Ovary (tissue), 9 donors: Measurements from ENCODE around the gene KRTAP4-16. TPM values are rescaled to one million over a fixed set of nuclear protein-coding genes. Genes with fewer than 3 reads are reported as not detected.
"Not testable (repeated sequence)": the region's sequence is repeated elsewhere in the genome, so short reads cannot be mapped to it uniquely, and the experiment has no call there.

Source experiments
- DNase-seq, 5 donors: peaks; one replicate each; pipeline ENCODE4 v3.0.0-alpha.2; 2019 to 2020
- H3K27ac ChIP-seq, 2 donors: fragments of 200-600 bp; one replicate each; pipeline versions ENCODE4 v1.5.1 to v1.8.0; 2019 to 2022
- H3K27me3 ChIP-seq: fragments of 200-600 bp; one replicate; pipeline ENCODE4 v1.8.0; 2022
- H3K36me3 ChIP-seq: fragments of 200-600 bp; sonication (generic); one replicate; pipeline ENCODE4 v1.5.1; 2019
- H3K4me1 ChIP-seq: one replicate; pipeline ENCODE4 v1.8.1; 2013; ENCODE audit warnings: mild to moderate bottlenecking, moderate library complexity; ENCODE audit not compliant: insufficient read depth
- H3K4me3 ChIP-seq: fragments of 200-600 bp; sonication (generic); one replicate; pipeline ENCODE4 v1.5.1; 2017
- H3K9me3 ChIP-seq, 2 donors: fragments of 200-600 bp in 1 of 2; sonication (generic) in 1 of 2; one replicate each; pipeline versions ENCODE4 v1.5.1 to v1.8.1; 2013 to 2019; ENCODE audit warnings: mild to moderate bottlenecking in 1 of 2, moderate library complexity in 1 of 2
- EP300 ChIP-seq: sonication (generic); formaldehyde crosslinking; IDR thresholded peaks from one replicate; pipeline ENCODE4 v1.6.1; 2017; ENCODE audit warnings: antibody characterized with exemption
- POLR2A ChIP-seq: fragments of 450-650 bp; IDR thresholded peaks from one replicate; pipeline ENCODE4 v1.6.1; 2017; ENCODE audit warnings: antibody characterized with exemption, mild to moderate bottlenecking, moderate library complexity
- WGBS, 3 donors: extraction: QIAGEN DNeasy Blood & Tissue Kit in 1 of 3; methylation state at CpG; one replicate each; pipeline versions ENCODE4 v1.1.5 to v1.1.7; 2013 to 2017; 5-methylcytosine and 5-hydroxymethylcytosine counted together
- intact Hi-C, 4 donors: fragments of 100-400 bp; cut with DNase I; formaldehyde crosslinking; loops; one replicate each; pipeline versions ENCODE4 v1.11.0 to v1.15.1; 2022 to 2023
- polyA plus RNA-seq, 2 donors: library from polyadenylated mRNA; stranded (reverse); fragments of 200-250 nt in 1 of 2; fragments of 350-450 nt in 1 of 2; fragmentation: Illumina TruSeq in 1 of 2; extraction: RNeasy Lipid Tissue Mini Kit (QIAGEN cat#74804) in 1 of 2; gene quantifications; one replicate each; pipeline ENCODE4 v1.2.3, GENCODE V29; 2013 to 2014
- total RNA-seq, 7 donors: library from RNA; depleted of rRNA in 2 of 7; stranded (reverse); fragments of >200 nt in 2 of 7; fragmentation: NEBNext Ultra II Directional in 3 of 7; extraction: Animal tissue kit (Norgen Biotek cat#: 25700) in 3 of 7; gene quantifications; one replicate each; pipeline versions ENCODE4 v1.1.0 to v1.2.4, GENCODE V29; 2016 to 2023
- TF ChIP-seq, protein P1 (sequence below), 3 donors: fragments of 450-650 bp in 2 of 3; fragments of 200-600 bp in 1 of 3; IDR thresholded peaks; one replicate each; pipeline versions ENCODE4 v1.5.1 to v1.8.0; 2016 to 2022; ENCODE audit warnings: antibody characterized with exemption in 3 of 3, mild to moderate bottlenecking in 1 of 3
- donor health status: DM: no; HTN: no; CAD: no; lungs with moderate emphysema.
- donor health status: DM: no; HTN: no; CAD: no.
- donor health status: Bipolar disorder and iron deficiency.
- donor health status: DM: yes; HTN: yes; CAD: no.
- donor health status: DM: no; HTN: no; CAD: no.
- donor health status: DM: yes; HTN: yes; CAD: no.

The KRTAP4-16 gene
- total and polyA plus RNA-seq, 9 donors, result not detected

DNA sequence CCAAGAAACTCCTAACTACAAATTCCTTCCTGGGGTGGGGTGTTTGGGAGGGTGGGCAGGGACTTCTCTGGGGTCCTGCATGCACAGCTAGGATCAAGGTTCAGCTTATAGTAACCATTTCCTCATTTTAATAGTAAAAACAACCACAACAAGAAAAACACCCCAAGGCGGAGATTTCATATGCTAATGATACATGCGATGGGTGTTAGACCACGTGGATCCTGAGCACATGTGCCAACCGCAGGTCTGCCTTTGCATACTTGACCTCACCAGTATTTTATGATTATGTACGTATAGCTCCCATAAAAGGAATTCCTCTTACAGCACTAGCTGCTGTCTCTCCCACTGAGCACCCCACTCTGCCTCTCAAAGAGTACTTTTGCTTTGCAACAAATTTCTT, 14.3 kb upstream of the KRTAP4-16 start:
- WGBS, 3 donors, result 53 to 67% (median 65%) methylated on average over 5 of the region's 5 CpGs

DNA sequence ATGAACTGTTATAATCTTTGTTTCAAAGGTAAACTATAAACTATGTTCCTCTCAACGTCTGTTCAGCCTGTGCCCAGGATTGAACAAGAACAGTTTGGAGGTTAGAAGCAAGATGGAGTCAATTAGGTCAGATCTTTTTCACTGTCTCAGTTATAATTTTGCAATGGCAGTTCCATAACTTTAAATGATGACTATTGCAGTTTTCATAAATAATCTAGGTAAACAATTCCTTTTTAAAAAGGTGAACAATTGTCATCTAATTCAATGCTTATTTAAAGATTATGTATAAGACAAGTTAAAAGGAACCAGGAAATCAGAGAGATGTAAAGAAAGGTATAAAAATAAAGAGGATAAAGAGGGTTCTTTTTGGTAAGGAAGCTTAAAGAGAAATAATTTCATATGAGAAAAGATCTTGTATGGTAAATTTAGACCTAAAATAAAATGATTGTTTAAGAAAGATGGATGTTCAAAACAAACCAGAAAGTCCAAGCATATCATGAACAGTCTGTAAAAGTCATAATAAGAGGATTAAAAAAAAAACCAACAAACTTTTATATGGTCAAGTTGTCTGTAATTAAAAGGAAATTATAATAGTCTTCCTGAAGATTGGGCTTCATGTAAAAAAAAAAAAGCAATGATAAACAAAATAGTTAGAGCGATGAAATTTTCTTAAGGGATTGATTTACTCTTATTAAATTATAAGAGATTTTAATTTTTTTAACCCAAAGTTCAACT, 9.3 kb upstream of the KRTAP4-16 start:
- Histone ChIP-seq H3K27me3 (no peaks in the 10 kb centered on the region), H3K9me3 (no peaks in the 10 kb centered on the region), H3K36me3 (no peaks in the 10 kb centered on the region), H3K27ac (no peak overlapping the region), H3K4me3 (no peak overlapping the region), H3K4me1 (no peaks in the 10 kb centered on the region)
- WGBS, 3 donors, result 66 to 76% (median 66%) methylated on average over 2 of the region's 2 CpGs
- TF ChIP-seq, protein P1, sequence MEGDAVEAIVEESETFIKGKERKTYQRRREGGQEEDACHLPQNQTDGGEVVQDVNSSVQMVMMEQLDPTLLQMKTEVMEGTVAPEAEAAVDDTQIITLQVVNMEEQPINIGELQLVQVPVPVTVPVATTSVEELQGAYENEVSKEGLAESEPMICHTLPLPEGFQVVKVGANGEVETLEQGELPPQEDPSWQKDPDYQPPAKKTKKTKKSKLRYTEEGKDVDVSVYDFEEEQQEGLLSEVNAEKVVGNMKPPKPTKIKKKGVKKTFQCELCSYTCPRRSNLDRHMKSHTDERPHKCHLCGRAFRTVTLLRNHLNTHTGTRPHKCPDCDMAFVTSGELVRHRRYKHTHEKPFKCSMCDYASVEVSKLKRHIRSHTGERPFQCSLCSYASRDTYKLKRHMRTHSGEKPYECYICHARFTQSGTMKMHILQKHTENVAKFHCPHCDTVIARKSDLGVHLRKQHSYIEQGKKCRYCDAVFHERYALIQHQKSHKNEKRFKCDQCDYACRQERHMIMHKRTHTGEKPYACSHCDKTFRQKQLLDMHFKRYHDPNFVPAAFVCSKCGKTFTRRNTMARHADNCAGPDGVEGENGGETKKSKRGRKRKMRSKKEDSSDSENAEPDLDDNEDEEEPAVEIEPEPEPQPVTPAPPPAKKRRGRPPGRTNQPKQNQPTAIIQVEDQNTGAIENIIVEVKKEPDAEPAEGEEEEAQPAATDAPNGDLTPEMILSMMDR (IDR thresholded peaks at IDR 0.05), result no peak
- TF ChIP-seq EP300 (no peak), POLR2A (no peak)
- no peak for DNase-seq
- intact Hi-C loops, result no loop called here

More for the DNA sequence above, 14.3 kb upstream of the KRTAP4-16 start:
- H3K9me3 ChIP-seq, result no peaks in the 10 kb centered on the region
- H3K4me1 ChIP-seq, result no peaks in the 10 kb centered on the region
- H3K4me3 ChIP-seq, result no peak overlapping the region
- H3K36me3 ChIP-seq, result no peaks in the 10 kb centered on the region
- no peaks in the 10 kb centered on the region for H3K27me3 ChIP-seq
- TF ChIP-seq, protein P1 (IDR thresholded peaks at IDR 0.05), result no peak
- no peak for TF ChIP-seq EP300
- TF ChIP-seq POLR2A, result no peak
- DNase-seq, result no peak
- intact Hi-C loops, result no loop called here
- no peak overlapping the region for H3K27ac ChIP-seq

GRCh38 chr17:41108728-41109386, 6.8 kb upstream of the KRTAP4-16 start:
- H3K4me3 ChIP-seq, H3K4me1 ChIP-seq, H3K36me3 ChIP-seq, H3K27me3 ChIP-seq, intact Hi-C loops, H3K9me3 ChIP-seq, H3K27ac ChIP-seq, DNase-seq: not testable (repeated sequence)
- 0 to 3% (median 0%) methylated on average over 1 of the region's 1 CpG for WGBS, 3 donors

GRCh38 chr17:41107941-41108450, 6.0 kb upstream of the KRTAP4-16 start:
- DNase-seq, result no peak
- Histone ChIP-seq H3K4me1 (no peaks in the 10 kb centered on the region), H3K4me3 (no peak overlapping the region), H3K27ac (no peak overlapping the region), H3K9me3 (no peaks in the 10 kb centered on the region), H3K27me3 (no peaks in the 10 kb centered on the region), H3K36me3 (no peaks in the 10 kb centered on the region)
- WGBS, 3 donors, result 36 to 58% (median 42%) methylated on average over 1 of the region's 1 CpG
- TF ChIP-seq POLR2A, result no peak
- TF ChIP-seq EP300, result no peak
- TF ChIP-seq, protein P1 (IDR thresholded peaks at IDR 0.05), result no peak
- intact Hi-C loops, result no loop called here

DNA sequence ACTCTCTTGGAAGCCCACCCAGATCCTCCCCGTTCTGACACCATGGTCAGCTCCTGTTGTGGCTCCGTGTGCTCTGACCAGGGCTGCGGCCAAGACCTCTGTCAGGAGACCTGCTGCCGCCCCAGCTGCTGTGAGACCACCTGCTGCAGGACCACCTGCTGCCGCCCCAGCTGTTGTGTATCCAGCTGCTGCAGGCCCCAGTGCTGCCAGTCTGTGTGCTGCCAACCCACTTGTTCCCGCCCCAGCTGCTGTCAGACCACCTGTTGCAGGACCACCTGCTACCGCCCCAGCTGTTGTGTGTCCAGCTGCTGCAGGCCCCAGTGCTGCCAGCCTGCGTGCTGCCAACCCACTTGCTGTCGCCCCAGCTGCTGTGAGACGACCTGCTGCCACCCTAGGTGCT, 3.3 kb upstream of the KRTAP4-16 start, which contains the start of gene KRTAP4-9:
Gene KRTAP4-9 (plus strand): TSS at position 43 of the 400 bp plus-strand sequence. CDS start 0 bp downstream, at position 43.
- H3K27me3 ChIP-seq, intact Hi-C loops, H3K4me3 ChIP-seq, H3K9me3 ChIP-seq, DNase-seq, H3K27ac ChIP-seq, H3K4me1 ChIP-seq, H3K36me3 ChIP-seq: not testable (repeated sequence)
- WGBS, 3 donors, result 53 to 66% (median 59%) methylated on average over 4 to 10 of the region's 10 CpGs

DNA sequence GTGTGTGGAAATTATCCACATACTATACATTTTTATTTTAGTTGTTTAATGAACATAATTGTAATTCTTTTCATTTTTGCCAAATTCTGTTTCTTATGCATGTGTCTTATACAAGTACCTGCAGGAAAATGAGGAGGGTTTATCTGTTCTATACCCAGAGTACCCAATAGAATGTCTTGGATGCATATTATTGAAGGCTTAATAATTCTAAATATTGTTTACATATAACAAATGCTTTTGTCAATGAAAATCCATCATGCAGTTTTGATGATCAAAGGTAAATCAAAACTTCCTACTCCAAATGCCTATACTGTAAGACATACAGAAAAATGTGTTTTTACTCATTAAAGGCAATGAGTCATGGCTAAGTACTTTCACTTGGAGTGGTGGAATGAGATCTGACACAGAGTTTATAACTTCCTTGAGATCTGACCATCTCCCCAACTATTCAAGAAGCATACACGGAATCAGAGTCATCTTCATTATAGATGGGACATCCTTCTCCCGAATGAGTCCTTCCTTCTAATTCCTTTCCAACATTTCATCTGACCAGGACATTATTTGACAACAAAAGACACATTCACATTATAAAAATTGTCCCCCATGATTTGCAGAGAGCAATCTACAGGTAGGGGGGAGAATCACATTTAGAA, 2.5 kb upstream of the KRTAP4-16 start:
- WGBS, 3 donors, result 76 to 88% (median 82%) methylated on average over 2 of the region's 2 CpGs
- intact Hi-C loops, result loop anchor here in 1 of 4 donors (5.0 kb wide), 1 partner anchor 63 kb away; the partner anchor contains the start of gene KRTAP4-3
- H3K4me1 ChIP-seq, result not testable (repeated sequence)

More for the DNA sequence above, 2.5 kb upstream of the KRTAP4-16 start:
- H3K4me3 ChIP-seq, DNase-seq, H3K27ac ChIP-seq, H3K27me3 ChIP-seq, H3K9me3 ChIP-seq, H3K36me3 ChIP-seq: not testable (repeated sequence)
